Prostate gland (tissue), 2 donors: ENCODE results near the gene TMIGD1.

Experiments used
- CTCF ChIP-seq, 4 experiments: fragments of 200-600 bp in 2 of 4; fragments of 450-650 bp in 2 of 4; sonication (generic) in 2 of 4; IDR thresholded peaks; 1 replicate in 3 of 4; 2 replicates in 1 of 4; pipeline ENCODE4 v1.5.1; 2016 to 2019; ENCODE audit warnings: antibody characterized with exemption in 4 of 4, mild to moderate bottlenecking in 2 of 4, moderate library complexity in 2 of 4
- POLR2A ChIP-seq: fragments of 450-650 bp; IDR thresholded peaks from one replicate; pipeline ENCODE4 v1.6.1; 2016; ENCODE audit warnings: antibody characterized with exemption, mild to moderate bottlenecking

GRCh38 chr17:30275911-30276310 is 57.9 kb downstream of the TMIGD1 start:
- TF ChIP-seq CTCF (IDR thresholded peaks at IDR 0.05) (no peak), POLR2A (no peak)
